ENCODE results near the gene SYT13.

DNA sequence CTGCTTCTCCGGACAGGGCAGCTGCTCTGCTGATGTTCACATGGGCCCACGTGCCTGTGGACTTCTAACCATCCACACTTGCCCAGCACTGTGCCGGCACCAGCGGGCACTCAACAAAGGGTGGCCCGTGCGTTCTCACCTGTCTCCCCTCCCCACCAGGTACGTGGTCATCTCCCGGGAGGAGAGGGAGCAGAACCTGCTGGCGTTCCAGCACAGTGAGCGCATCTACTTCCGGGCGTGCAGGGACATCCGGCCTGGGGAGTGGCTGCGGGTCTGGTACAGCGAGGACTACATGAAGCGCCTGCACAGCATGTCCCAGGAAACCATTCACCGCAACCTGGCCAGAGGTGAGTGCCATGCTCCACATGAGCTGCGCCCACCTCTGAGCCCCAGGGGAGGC lies 66.7 kb downstream of the SYT13 start:
- TF ChIP-seq, protein P1, sequence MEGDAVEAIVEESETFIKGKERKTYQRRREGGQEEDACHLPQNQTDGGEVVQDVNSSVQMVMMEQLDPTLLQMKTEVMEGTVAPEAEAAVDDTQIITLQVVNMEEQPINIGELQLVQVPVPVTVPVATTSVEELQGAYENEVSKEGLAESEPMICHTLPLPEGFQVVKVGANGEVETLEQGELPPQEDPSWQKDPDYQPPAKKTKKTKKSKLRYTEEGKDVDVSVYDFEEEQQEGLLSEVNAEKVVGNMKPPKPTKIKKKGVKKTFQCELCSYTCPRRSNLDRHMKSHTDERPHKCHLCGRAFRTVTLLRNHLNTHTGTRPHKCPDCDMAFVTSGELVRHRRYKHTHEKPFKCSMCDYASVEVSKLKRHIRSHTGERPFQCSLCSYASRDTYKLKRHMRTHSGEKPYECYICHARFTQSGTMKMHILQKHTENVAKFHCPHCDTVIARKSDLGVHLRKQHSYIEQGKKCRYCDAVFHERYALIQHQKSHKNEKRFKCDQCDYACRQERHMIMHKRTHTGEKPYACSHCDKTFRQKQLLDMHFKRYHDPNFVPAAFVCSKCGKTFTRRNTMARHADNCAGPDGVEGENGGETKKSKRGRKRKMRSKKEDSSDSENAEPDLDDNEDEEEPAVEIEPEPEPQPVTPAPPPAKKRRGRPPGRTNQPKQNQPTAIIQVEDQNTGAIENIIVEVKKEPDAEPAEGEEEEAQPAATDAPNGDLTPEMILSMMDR (IDR thresholded peaks at IDR 0.05) = no peak
- TF ChIP-seq POLR2A (IDR thresholded peaks at IDR 0.05) (no peak), EP300 (IDR thresholded peaks at IDR 0.05) (no peak), POLR2AphosphoS5 (IDR thresholded peaks at IDR 0.05) (no peak)

Measured in upper lobe of left lung (tissue), 4 donors.